Hematopoietic multipotent progenitor cell treated with erythropoietin and hydrocortisone succinate and interleukin-3 and kit ligand, for 17 days (in vitro differentiated cells): ENCODE measurements around the gene DYNLT2B.
"Not testable (repeated sequence)": the region's sequence is repeated elsewhere in the genome, so short reads cannot be mapped to it uniquely, and the experiment has no call there.

ENCODE experiments used
- DNase-seq: peaks from one replicate; pipeline ENCODE4 v3.0.0-alpha.2; 2015; ENCODE audit warnings: low spot score

The DYNLT2B gene

DNA sequence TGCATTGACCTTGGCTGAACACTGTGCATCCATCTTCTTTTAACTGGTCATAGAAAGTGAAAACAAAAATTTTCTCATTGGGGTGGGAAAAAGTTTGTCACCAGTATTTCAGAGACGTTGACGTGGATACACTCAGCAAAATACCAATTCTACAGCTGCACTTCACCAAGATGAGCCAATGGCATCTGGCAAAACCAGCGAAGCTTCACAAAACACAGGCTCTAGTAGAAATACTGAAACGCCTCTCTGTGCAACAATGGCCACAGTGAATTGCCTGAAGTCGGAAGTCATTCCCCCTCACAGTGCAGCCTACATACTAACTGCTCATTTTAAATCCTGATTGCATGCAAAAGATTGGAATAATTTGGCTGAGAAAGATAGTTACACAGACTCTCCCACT lies 47.5 kb downstream of the DYNLT2B start:
- no peak for DNase-seq

- DNase-seq, result no peak
These were observed 49.5 kb downstream of the DYNLT2B start for GRCh38 chr3:196268284-196269163.

GRCh38 chr3:196263819-196264218 lies 54.2 kb downstream of the DYNLT2B start:
- DNase-seq, result no peak

DNA sequence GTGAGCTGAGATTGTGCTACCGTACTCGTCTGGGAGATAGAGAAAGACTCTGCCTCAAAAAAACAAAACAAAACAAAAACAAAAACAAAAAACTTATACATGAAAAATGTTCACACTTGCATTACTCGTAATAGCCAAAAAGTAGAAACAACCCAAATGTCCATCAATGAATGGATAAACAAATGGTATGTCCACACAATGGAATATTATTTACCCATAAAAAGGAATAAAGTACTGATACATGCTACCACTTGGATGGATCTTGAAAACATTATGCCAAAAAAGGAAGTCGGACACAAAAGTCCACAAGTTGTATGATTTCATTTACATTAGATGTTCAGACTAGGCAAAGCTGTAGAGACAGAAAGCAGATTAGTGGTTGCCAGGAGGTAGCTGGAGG lies 57.3 kb downstream of the DYNLT2B start:
- no peak for DNase-seq

DNA sequence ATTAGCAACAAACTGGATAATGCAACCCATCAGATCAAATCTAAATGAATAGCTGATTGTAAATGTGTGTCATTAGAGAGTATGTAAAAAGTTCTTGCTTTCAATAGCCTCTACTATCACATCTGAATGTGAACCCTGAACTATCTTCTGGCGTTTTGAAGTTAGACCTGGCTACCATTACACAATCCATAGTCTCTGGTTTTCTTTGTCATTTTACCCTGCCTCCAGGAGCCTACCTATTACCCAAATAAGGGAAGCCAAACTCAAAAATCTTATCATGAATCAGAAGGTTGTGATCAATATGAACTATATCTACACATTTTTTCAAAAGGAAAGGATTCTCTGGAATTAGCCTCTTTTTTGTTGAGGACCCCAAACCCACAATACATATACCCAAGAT lies 62.3 kb downstream of the DYNLT2B start:
- no peak for DNase-seq

GRCh38 chr3:196254376-196255283 lies 63.4 kb downstream of the DYNLT2B start:
- DNase-seq, result no peak

DNA sequence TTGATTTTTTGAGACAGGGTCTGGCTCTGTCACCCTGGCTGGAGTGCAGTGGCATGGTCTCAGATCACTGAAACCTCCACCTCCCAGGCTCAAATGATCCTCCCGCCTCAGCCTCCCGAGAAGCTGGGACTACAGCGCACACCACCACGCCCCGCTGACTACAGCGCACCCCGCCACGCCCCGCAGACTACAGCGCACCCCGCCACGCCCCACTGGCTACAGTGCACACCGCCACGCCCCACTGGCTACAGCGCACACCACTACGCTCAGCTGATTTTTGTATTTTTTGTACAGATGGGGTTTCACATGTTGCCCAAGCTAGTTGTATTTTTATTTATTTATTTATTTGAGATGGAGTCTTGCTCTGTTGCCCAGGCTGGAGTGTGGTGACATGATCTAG lies 66.1 kb downstream of the DYNLT2B start:
- DNase-seq, result no peak

DNA sequence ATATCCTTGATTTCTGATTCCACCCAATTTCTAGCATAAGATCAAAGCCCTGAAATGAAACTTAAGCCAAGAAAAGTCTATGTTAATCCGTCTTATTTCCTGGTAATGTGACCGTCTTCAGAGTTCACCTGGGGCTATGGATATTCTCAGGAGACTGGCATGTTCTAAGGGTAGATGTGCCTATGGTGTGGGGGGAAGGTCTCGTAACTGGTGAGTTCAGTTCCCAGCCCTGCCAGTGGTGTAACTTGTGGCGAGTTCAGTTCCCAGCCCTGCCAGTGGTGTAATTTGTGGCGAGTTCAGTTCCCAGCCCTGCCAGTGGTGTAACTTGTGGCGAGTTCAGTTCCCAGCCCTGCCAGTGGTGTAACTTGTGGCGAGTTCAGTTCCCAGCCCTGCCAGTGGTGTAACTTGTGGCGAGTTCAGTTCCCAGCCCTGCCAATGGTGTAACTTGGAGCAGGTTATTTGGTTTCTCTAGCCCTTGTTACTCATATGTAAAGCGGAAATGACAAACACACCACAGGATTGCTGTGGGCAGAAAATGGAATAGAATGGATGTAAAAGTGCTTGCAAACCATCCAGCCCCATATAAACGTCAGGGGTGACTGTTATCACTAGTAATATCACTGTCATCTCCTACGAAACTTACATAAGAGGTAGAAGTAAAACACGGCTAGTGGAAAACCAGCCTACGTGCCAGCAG lies 71.3 kb downstream of the DYNLT2B start:
- no peak for DNase-seq

DNA sequence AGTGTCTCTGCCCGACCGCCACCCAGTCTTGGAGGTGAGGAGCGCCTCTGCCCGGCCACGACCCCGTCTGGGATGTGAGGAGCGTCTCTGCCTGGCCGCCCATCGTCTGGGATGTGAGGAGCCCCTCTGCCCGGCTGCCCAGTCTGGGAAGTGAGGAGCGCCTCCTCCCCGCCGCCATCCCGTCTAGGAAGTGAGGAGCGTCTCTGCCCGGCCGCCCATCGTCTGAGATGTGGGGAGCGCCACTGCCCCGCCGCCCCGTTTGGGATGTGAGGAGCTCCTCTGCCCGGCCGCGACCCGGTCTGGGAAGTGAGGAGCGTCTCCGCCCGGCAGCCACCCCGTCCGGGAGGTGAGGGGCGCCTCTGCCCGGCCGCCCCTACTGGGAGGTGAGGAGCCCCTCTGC lies 73.9 kb downstream of the DYNLT2B start:
- not testable (repeated sequence) for DNase-seq

GRCh38 chr3:196241704-196242103 lies 76.3 kb downstream of the DYNLT2B start:
- DNase-seq, result no peak
